ENCODE measurements around the gene CORO7.

CORO7 gene

DNA sequence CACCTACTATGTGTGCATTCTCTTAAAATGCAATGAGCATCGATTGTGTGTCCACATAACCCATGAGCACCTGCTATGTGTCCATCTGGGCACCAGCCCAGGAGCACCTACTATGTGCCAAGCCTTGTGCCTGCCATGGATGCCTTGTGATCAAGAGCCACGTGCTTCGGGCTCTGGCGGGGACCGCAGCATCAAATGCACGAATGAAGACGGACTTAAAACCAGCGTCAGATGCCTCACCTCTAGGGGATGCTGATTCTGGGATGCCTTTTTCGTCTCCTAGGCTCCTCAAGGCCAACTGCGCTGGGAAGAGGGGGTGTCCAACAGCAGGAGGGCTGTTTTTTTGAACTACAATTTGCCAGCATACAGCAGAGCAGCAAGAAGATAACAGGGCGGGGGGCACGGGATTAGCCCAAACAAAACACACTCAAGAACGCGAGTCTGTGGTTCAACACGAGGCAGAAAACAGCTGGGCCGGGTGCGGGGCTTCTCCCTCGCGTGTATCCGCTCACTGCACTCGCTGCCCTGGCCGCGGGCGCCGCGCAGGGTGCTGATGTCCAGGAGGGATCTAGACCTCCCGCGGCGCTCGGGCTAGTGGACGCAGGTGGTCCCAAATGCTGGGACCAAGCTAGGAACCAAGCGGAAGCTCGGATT, 101.7 kb downstream of the CORO7 start:
- TF ChIP-seq, protein P1, sequence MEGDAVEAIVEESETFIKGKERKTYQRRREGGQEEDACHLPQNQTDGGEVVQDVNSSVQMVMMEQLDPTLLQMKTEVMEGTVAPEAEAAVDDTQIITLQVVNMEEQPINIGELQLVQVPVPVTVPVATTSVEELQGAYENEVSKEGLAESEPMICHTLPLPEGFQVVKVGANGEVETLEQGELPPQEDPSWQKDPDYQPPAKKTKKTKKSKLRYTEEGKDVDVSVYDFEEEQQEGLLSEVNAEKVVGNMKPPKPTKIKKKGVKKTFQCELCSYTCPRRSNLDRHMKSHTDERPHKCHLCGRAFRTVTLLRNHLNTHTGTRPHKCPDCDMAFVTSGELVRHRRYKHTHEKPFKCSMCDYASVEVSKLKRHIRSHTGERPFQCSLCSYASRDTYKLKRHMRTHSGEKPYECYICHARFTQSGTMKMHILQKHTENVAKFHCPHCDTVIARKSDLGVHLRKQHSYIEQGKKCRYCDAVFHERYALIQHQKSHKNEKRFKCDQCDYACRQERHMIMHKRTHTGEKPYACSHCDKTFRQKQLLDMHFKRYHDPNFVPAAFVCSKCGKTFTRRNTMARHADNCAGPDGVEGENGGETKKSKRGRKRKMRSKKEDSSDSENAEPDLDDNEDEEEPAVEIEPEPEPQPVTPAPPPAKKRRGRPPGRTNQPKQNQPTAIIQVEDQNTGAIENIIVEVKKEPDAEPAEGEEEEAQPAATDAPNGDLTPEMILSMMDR (IDR thresholded peaks at IDR 0.05; ENCODE audit: control extremely low read depth, extremely low read depth, low read depth, missing control alignments), result no peak
- DNase-seq (ENCODE audit: extremely low spot score), result no peak
- POLR2A ChIA-PET, result no interaction called here
- CTCF ChIA-PET, result interaction anchor here (1.2 to 12.9 kb wide), 3 partner anchors 11 to 61 kb away, joined by 3 to 201 read pairs (median 4); no protein-coding TSS in a partner anchor

DNA sequence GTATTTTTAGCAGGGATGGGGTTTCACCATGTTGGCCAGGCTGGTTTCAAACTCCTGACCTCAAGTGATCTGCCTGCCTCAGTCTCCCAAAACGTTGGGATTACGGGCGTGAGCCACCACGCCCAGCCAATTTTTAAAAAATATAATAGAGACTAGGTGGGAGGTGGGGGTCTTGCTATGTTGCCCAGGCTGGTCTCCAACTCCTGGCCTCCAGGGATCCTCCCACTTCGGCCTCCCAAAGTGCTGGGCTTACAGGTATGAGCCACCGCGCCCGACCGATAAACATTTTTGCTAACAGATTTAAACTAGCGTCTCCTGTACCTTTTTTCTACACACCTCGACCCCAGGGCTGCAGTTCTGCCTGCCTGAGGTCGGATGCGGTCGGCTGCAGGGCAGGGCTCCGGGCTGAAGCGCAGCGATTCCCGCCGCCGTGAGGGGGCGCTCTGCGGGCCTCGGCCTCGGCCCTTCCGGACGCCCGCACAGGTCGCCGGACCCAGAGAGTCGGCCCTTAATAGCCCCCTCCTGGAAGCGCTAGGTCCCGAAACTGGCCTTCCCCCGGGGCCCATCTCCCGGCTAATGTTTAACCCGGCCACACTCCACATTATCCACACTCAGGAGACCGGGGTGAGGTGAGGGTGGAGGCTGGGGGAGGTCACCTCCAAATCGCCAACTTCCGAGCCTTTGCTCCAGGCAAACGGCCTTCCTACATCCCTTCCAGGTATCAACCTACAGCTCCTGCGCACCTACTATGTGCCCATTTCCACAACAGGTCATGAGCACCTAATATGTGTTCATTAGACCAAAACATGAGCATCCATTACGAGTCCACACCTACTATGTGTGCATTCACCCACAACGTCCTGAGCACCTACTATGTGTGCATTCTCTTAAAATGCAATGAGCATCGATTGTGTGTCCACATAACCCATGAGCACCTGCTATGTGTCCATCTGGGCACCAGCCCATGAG, 102.5 kb downstream of the CORO7 start:
- DNase-seq (ENCODE audit: extremely low spot score), result peak; percentile 76
- POLR2A ChIA-PET, result no interaction called here
- TF ChIP-seq, protein P1 (IDR thresholded peaks at IDR 0.05; ENCODE audit: control extremely low read depth, extremely low read depth, low read depth, missing control alignments), result peak; percentile 72
- CTCF ChIA-PET, result interaction anchor here (1.5 to 12.9 kb wide), 3 partner anchors 12 to 25 kb away, joined by 4 to 201 read pairs (median 53); no protein-coding TSS in a partner anchor

DNA sequence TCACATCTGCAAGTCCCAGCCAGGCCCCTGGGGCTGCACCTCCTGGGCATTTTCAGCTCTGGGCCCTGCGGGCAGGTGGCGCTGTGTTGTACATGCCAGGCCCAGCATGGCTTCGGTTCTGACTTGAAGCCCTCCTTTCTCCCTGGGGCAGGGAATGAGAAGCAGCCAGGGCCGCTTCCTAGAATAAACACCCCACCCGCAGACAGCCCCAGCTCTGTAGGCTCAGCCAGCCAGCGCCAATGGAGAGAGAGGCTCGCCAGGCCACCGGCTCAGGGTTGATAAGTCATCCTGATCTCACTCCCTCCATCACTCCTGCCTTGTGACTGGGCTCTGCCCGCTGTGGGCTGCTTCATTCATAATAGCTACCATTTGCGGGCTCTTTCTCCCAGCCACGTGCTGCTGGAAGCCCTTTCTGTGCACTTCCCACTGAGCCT, 106.5 kb downstream of the CORO7 start:
- peak; percentile 69 for DNase-seq (ENCODE audit: extremely low spot score)
- ChIA-PET CTCF (interaction anchor here (1.0 to 12.9 kb wide), 13 partner anchors 11 to 195 kb away, joined by 3 to 201 read pairs (median 4); partner anchors contain the start of genes PAM16 and TFAP4), POLR2A (no interaction called here)
- TF ChIP-seq, protein P1 (IDR thresholded peaks at IDR 0.05; ENCODE audit: control extremely low read depth, extremely low read depth, low read depth, missing control alignments), result peak; percentile 81

DNA sequence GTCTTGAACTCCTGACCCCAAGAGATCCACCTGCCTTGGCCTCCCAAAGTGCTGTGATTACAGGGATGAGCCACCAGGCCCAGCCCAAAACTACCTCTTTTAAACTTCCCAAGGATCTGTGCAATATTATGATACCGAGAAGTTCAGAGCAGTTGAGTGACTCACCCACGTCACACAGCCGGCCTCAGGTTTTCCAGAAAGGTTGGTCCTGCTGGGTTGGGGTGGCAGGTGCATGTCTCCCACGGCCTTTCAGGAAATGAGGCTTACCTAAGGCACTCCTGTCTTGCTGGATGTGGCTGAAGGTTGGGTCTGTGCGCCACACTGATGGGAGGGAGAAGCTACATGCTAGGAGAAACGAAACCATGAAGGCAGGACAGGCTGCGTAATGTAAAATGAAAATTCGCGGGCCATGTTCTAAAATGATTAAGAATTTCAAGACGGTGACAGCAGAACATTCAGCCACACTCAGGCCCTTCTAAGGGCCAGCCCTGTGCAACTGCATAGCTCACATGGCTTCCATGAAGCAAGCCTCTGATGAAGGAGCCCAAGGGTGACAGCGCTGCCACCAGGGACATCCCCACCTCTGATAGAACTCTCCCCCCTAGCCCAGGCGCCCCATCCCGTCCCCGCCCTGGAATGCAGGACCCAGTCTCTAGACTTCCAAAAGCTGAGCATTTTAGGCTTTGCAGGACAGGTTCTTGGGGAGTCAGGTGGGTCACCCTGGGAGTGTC, 107.1 kb downstream of the CORO7 start:
- CTCF ChIA-PET, result interaction anchor here (0.7 to 12.9 kb wide), 15 partner anchors 10 to 196 kb away, joined by 3 to 201 read pairs (median 4); partner anchors contain the start of genes PAM16 and TFAP4
- DNase-seq (ENCODE audit: extremely low spot score), result no peak
- POLR2A ChIA-PET, result no interaction called here
- TF ChIP-seq, protein P1 (IDR thresholded peaks at IDR 0.05; ENCODE audit: control extremely low read depth, extremely low read depth, low read depth, missing control alignments), result no peak

DNA sequence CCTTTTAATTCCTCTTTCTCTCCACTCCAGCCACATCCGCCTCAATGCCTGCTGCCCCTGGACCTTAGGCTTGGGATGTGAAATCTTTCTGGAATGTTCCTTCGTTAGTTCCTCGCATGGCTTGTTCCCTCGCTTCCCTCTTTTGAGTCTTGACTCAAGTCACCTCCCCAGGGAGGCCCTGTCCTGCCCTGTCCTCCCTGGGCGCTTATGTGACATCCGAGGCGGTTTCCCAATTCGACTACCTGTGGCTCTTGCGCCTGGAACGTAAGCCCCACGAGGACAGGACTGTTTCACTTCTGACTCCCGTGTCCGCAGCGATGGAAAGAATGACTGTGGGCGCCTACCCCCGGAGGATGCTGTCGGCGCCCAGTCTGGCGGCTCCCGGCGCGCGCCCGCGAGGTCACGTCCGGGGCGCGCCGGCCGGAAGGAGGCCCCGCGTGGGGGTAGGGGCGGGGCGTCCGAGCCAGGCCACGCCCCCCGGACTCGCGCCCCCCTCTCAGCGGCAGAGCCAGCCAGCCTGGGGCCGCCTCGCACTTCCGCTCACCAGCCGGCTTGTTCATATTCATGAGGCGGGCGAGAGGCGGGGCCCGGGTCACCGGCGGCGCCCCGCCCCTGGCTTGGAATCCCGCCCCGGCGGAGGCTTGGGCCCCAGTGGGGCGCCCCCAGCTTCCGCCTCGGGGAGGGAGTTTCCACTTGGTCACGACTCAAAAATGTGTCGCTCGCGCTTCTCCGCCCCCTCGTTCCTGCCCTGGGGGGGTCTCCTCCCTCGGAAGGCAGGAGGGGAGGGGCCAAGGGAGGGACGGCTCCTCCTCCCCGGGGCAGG, 109.0 kb downstream of the CORO7 start:
- TF ChIP-seq, protein P1 (IDR thresholded peaks at IDR 0.05; ENCODE audit: control extremely low read depth, extremely low read depth, low read depth, missing control alignments), result peak; percentile 1
- DNase-seq (ENCODE audit: extremely low spot score), result peak; percentile 99
- CTCF ChIA-PET, result interaction anchor here (0.9 to 12.9 kb wide), 8 partner anchors 9 to 95 kb away, joined by 4 to 201 read pairs (median 22); partner anchors contain the start of genes PAM16 and TFAP4
- POLR2A ChIA-PET, result no interaction called here
